ENCODE measurements around the gene GCLC. TPM values are rescaled to one million over a fixed set of nuclear protein-coding genes. Genes with fewer than 3 reads are reported as not detected.

GCLC gene
- total and polyA plus RNA-seq, 4 donors = 13.2 to 40.0 (median 22.9) TPM

DNA sequence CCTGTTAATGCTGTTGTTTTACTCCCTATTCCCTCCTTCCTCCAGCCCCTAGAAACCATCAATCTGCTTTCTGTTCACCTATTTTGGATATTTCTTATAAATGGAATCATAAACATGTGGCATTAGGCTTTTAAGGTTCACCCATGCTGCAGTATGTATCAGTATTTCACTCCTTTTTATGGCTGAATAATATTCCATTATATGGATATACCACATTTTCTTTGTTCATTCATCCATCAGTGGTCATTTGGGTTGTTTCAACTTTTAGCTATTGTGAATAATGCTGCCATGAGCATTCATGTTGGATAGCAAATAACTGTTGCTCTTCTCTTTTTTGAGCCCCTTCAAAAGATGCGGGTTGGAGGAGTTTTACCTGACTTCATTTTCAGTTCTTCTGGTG, 89.2 kb downstream of the GCLC start:
- Histone ChIP-seq H3K27ac (ENCODE audit: low read depth in 1 of 2, low read length in 1 of 2) (no peak overlapping the region), H3K9ac (ENCODE audit: insufficient read depth in 1 of 2, low read length in 2 of 2) (no peak overlapping the region), H3K27me3 (ENCODE audit: control insufficient read depth in 3 of 3, insufficient read depth in 3 of 3, low read length in 2 of 3) (no peaks in the 10 kb centered on the region), H3K36me3 (ENCODE audit: control insufficient read depth in 4 of 4, insufficient read depth in 4 of 4, low read length in 4 of 4) (no peaks in the 10 kb centered on the region), H3K9me3 (ENCODE audit: control insufficient read depth in 4 of 4, insufficient read depth in 3 of 4, low read length in 3 of 4) (no peaks in the 10 kb centered on the region), H3K4me3 (no peak overlapping the region), H3K4me1 (ENCODE audit: control insufficient read depth in 5 of 5, insufficient read depth in 5 of 5, low read length in 5 of 5) (no peaks in the 10 kb centered on the region)
- TF ChIP-seq, protein P1, sequence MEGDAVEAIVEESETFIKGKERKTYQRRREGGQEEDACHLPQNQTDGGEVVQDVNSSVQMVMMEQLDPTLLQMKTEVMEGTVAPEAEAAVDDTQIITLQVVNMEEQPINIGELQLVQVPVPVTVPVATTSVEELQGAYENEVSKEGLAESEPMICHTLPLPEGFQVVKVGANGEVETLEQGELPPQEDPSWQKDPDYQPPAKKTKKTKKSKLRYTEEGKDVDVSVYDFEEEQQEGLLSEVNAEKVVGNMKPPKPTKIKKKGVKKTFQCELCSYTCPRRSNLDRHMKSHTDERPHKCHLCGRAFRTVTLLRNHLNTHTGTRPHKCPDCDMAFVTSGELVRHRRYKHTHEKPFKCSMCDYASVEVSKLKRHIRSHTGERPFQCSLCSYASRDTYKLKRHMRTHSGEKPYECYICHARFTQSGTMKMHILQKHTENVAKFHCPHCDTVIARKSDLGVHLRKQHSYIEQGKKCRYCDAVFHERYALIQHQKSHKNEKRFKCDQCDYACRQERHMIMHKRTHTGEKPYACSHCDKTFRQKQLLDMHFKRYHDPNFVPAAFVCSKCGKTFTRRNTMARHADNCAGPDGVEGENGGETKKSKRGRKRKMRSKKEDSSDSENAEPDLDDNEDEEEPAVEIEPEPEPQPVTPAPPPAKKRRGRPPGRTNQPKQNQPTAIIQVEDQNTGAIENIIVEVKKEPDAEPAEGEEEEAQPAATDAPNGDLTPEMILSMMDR (IDR thresholded peaks at IDR 0.05; ENCODE audit: control extremely low read depth, extremely low read depth) = no peak
- 100% methylated on average over 1 of the region's 1 CpG for WGBS, 2 donors
- DNase-seq = no peak
- no peak for ATAC-seq (ENCODE audit: insufficient read depth, low FRiP score)

DNA sequence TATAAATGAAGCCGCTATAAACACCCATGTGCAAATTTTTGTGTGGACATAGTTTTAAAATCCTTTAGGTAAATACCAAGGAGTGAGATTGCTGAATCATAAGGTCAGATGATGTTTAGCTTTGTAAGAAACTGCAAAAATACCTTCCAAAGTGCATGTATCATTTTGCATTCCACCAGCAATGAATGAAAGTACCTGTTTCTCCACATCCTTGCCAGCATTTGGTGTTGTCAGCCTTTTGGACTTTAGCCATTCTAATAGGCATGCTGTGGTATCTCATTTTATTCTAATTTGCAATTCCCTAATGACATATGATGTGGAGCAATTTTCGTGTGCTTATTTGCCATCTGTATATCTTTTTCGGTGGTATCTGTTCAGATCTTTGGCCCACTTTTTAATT, 93.7 kb downstream of the GCLC start:
- TF ChIP-seq, protein P1 (IDR thresholded peaks at IDR 0.05; ENCODE audit: control extremely low read depth, extremely low read depth) = no peak
- Histone ChIP-seq H3K36me3 (ENCODE audit: control insufficient read depth in 4 of 4, insufficient read depth in 4 of 4, low read length in 4 of 4) (no peaks in the 10 kb centered on the region), H3K27ac (ENCODE audit: low read depth in 1 of 2, low read length in 1 of 2) (no peak overlapping the region), H3K27me3 (ENCODE audit: control insufficient read depth in 3 of 3, insufficient read depth in 3 of 3, low read length in 2 of 3) (no peaks in the 10 kb centered on the region), H3K4me1 (ENCODE audit: control insufficient read depth in 5 of 5, insufficient read depth in 5 of 5, low read length in 5 of 5) (peaks cover 0 to 2% (median 0%) of the 10 kb centered on the region in 5 donors), H3K4me3 (no peak overlapping the region), H3K9me3 (ENCODE audit: control insufficient read depth in 4 of 4, insufficient read depth in 3 of 4, low read length in 3 of 4) (peaks cover 0 to 4% (median under 1%) of the 10 kb centered on the region in 4 donors), H3K9ac (ENCODE audit: insufficient read depth in 1 of 2, low read length in 2 of 2) (no peak overlapping the region)
- no peak for ATAC-seq (ENCODE audit: insufficient read depth, low FRiP score)
- 89 to 93% methylated on average over 3 of the region's 3 CpGs for WGBS, 2 donors
- no peak for DNase-seq

DNA sequence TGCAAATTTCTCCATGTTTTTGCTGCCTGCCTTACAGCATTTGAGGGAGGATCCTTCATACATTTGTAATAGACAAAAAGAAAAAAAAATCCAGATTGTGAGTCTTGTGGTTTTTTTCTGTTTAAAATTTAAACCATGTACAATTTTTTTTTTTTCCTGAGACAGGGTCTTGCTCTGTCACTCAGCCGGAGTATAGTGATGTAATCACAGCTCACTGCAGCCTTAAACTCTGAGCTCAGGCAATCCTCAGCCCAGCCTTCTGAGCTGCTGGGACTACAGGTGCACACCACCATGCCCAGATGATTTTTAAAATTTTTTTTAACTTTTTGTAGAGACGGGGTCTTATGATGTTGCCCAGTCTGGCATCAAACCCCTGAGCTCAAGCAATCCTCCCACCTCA, 97.0 kb downstream of the GCLC start:
- WGBS, 2 donors = 63 to 87% methylated on average over 2 of the region's 2 CpGs
- ATAC-seq (ENCODE audit: insufficient read depth, low FRiP score) (no peak), DNase-seq (no peak)
- H3K4me1 ChIP-seq (ENCODE audit: control insufficient read depth in 5 of 5, insufficient read depth in 5 of 5, low read length in 5 of 5) = peaks cover 0 to 2% (median 0%) of the 10 kb centered on the region in 5 donors
- no peak overlapping the region for H3K27ac ChIP-seq (ENCODE audit: low read depth in 1 of 2, low read length in 1 of 2)
- H3K36me3 ChIP-seq (ENCODE audit: control insufficient read depth in 4 of 4, insufficient read depth in 4 of 4, low read length in 4 of 4) = no peaks in the 10 kb centered on the region
- peaks cover 0 to 4% (median under 1%) of the 10 kb centered on the region in 4 donors for H3K9me3 ChIP-seq (ENCODE audit: control insufficient read depth in 4 of 4, insufficient read depth in 3 of 4, low read length in 3 of 4)
- TF ChIP-seq, protein P1 (IDR thresholded peaks at IDR 0.05; ENCODE audit: control extremely low read depth, extremely low read depth) = no peak
- H3K9ac ChIP-seq (ENCODE audit: insufficient read depth in 1 of 2, low read length in 2 of 2) = no peak overlapping the region
- H3K4me3 ChIP-seq = no peak overlapping the region
- no peaks in the 10 kb centered on the region for H3K27me3 ChIP-seq (ENCODE audit: control insufficient read depth in 3 of 3, insufficient read depth in 3 of 3, low read length in 2 of 3)

Other genes starting within 250 kb of the GCLC start
- gene ELOVL5, start 196.2 kb downstream of the GCLC start, total RNA-seq = 10 to 100 TPM; 91.0 to 95.6 TPM
- 10 to 100 TPM; 37.7 to 88.9 TPM for gene ELOVL5, start 196.2 kb downstream of the GCLC start, polyA plus RNA-seq
- 1 to 10 TPM in 1 of 2 donors, under 1 TPM in 1; 0.28 to 2.5 TPM for gene KLHL31, start 120.7 kb upstream of the GCLC start, total RNA-seq
- under 1 TPM; 0.07 to 0.28 TPM for gene KLHL31, start 120.7 kb upstream of the GCLC start, polyA plus RNA-seq
- 10 to 100 TPM; 11.0 to 19.9 TPM for gene LRRC1, start 249.9 kb upstream of the GCLC start, total RNA-seq
- 1 to 10 TPM; 4.8 to 8.9 TPM for gene LRRC1, start 249.9 kb upstream of the GCLC start, polyA plus RNA-seq